K562 (cell line): Measurements from ENCODE around the gene HRAS. TPM values are rescaled to one million over a fixed set of nuclear protein-coding genes. Genes with fewer than 3 reads are reported as not detected.

Source experiments
- ATAC-seq: fragments of 200-7000 bp; cut with Tn5 transposase; 3 replicates; pipeline ENCODE4 v1.9.1; 2020; ENCODE audit warnings: moderate library complexity
- BruUV-seq: library from RNA; stranded (reverse); fragments of 400-500 nt; replicated peaks from 2 replicates; lab custom pipeline; 2021; lab: Mats Ljungman, UMichigan
- CTCF ChIA-PET: fragments of 300-600 bp; formaldehyde crosslinking; extraction: SDS; loops from one replicate; lab custom pipeline; 2021; ENCODE audit warnings: low intra/inter-chr PET ratio; lab: Yijun Ruan, JAX
- POLR2A ChIA-PET: fragments of 300-600, 350-650 bp; sonication (Branson Sonifier 250); formaldehyde crosslinking; extraction: SDS; loops from one replicate; lab custom pipeline; 2021; ENCODE audit warnings: antibody characterized with exemption, inconsistent platforms; lab: Yijun Ruan, JAX
- DNase-seq, 4 experiments: peaks; one replicate each; pipeline versions ENCODE4 v3.0.0 to v3.0.0-alpha.2; 2011 to 2018; ENCODE audit warnings: low spot score in 3 of 4, mixed read lengths in 3 of 4; ENCODE audit errors: extremely low read depth in 1 of 4
- FAIRE-seq: peaks from 2 replicates; lab custom pipeline; 2011; peaks lifted over from hg19 to GRCh38; lab: Jason Lieb, UNC
- H2AFZ ChIP-seq: 2 replicates; pipeline ENCODE4 v1.6.0; 2011; ENCODE audit warnings: low read depth, low read length, control low read depth, inconsistent platforms
- H3K27ac ChIP-seq: fragments of 200-600 bp; 3 replicates; pipeline ENCODE4 v1.8.0; 2011; ENCODE audit warnings: low read depth, mild to moderate bottlenecking, control low read depth, inconsistent platforms, low read length, moderate library complexity, mixed read lengths; ENCODE audit errors: extremely low read depth
- H3K27me3 ChIP-seq, 2 experiments: fragments of 300-600 bp in 1 of 2; 2 replicates in 1 of 2; 3 replicates in 1 of 2; pipeline versions ENCODE4 v1.6.0 to v1.8.0; 2011; ENCODE audit warnings: inconsistent platforms in 2 of 2, low read length in 2 of 2, mild to moderate bottlenecking in 1 of 2, mixed read lengths in 1 of 2, moderate library complexity in 1 of 2; ENCODE audit not compliant: control insufficient read depth in 2 of 2, insufficient read depth in 2 of 2
- H3K36me3 ChIP-seq: fragments of 300-600 bp; 3 replicates; pipeline ENCODE4 v1.8.0; 2011; ENCODE audit warnings: mild to moderate bottlenecking, low read length, inconsistent platforms; ENCODE audit not compliant: control insufficient read depth, insufficient read depth
- H3K4me1 ChIP-seq, 2 experiments: fragments of 200-600 bp in 1 of 2; replicated peaks in 1 of 2; 2 replicates in 1 of 2; 3 replicates in 1 of 2; pipeline versions ENCODE4 v1.5.1 to v1.8.0; 2011; ENCODE audit warnings: inconsistent platforms in 2 of 2, low read length in 2 of 2, mild to moderate bottlenecking in 1 of 2, mixed read lengths in 1 of 2, moderate library complexity in 1 of 2; ENCODE audit not compliant: control insufficient read depth in 2 of 2, insufficient read depth in 2 of 2
- H3K4me2 ChIP-seq: 2 replicates; pipeline ENCODE4 v1.6.1; 2011; ENCODE audit warnings: low read length, control low read depth, inconsistent platforms, mixed read lengths; ENCODE audit not compliant: insufficient read depth
- H3K4me3 ChIP-seq: fragments of 200-600 bp; sonication (generic), shearing (Covaris generic); 2 replicates; pipeline ENCODE4 v1.5.1; 2016; ENCODE audit warnings: control low read depth, inconsistent platforms
- H3K79me2 ChIP-seq: fragments of 200-600 bp; 3 replicates; pipeline ENCODE4 v1.8.0; 2011; ENCODE audit warnings: low read length, inconsistent platforms; ENCODE audit not compliant: control insufficient read depth, insufficient read depth
- H3K9ac ChIP-seq, 2 experiments: 2 replicates each; pipeline versions ENCODE4 v1.6.0 to v1.6.1; 2011; ENCODE audit warnings: low read depth in 2 of 2, low read length in 2 of 2, control low read depth in 1 of 2, inconsistent platforms in 1 of 2, mild to moderate bottlenecking in 1 of 2, mixed read lengths in 1 of 2; ENCODE audit not compliant: insufficient read depth in 1 of 2
- H3K9me1 ChIP-seq: one replicate; pipeline ENCODE4 v1.6.0; 2011; ENCODE audit warnings: inconsistent platforms, mild to moderate bottlenecking, low read length, moderate library complexity; ENCODE audit not compliant: control insufficient read depth, insufficient read depth
- H3K9me3 ChIP-seq: replicated peaks from 2 replicates; pipeline ENCODE4 v1.5.1; 2011; ENCODE audit warnings: low read depth, low read length, inconsistent platforms; ENCODE audit not compliant: control insufficient read depth, insufficient read depth
- H4K20me1 ChIP-seq: replicated peaks from 2 replicates; pipeline ENCODE4 v1.6.1; 2011; ENCODE audit warnings: low read length, inconsistent platforms, mixed read lengths; ENCODE audit not compliant: control insufficient read depth, insufficient read depth
- RBFOX2 ChIP-seq: fragments of 200-400 bp; formaldehyde crosslinking; IDR thresholded peaks from 2 replicates; pipeline ENCODE4 v1.6.1; 2017; ENCODE audit warnings: low read depth, mild to moderate bottlenecking, low read length, moderate library complexity
- WGBS: fragments of 100-300 bp; shearing (Covaris generic); methylation state at CpG from one replicate; pipeline ENCODE4 v1.1.6; 2016; ENCODE audit warnings: low coverage, mixed read lengths; ENCODE audit not compliant: insufficient coverage; ENCODE audit errors: missing lambda C conversion rate; 5-methylcytosine and 5-hydroxymethylcytosine counted together
- in situ Hi-C: fragments of 300-500 bp; cut with MboI; formaldehyde crosslinking; loops from 4 replicates; pipeline ENCODE4 v1.15.0; 2018; ENCODE audit warnings: inconsistent platforms, mixed read lengths
- intact Hi-C: fragments of 100-400 bp; cut with micrococcal nuclease; formaldehyde crosslinking; loops from 2 replicates; pipeline ENCODE4 v1.14.2; 2022
- polyA plus RNA-seq, 8 experiments: library from polyadenylated mRNA; depleted of rRNA in 4 of 8; stranded (reverse) in 5 of 8; unstranded in 3 of 8; fragments of >200 nt; fragmentation: Nextera tagmentation in 2 of 8; fragmentation: Illumina TruSeq in 1 of 8; extraction: Ambion mirVana in 2 of 8; extraction: Trizol in 1 of 8; gene quantifications; 2 replicates each; pipeline versions ENCODE4 v1.2.1 to v1.2.3, GENCODE V29; 2011 to 2014; ENCODE audit warnings: inconsistent platforms in 1 of 8, missing spikeins in 1 of 8
- total RNA-seq, 7 experiments: library from RNA; depleted of rRNA in 6 of 7; stranded (reverse); fragments of >200 nt in 6 of 7; fragmentation: Illumina TruSeq in 2 of 7; extraction: Trizol in 2 of 7; gene quantifications; 2 replicates each; pipeline versions ENCODE4 v1.2.1 to v1.2.3, GENCODE V29; 2011 to 2021; ENCODE audit warnings: low replicate concordance in 1 of 7
- TF ChIP-seq, protein P1 (sequence below): sonication (generic); formaldehyde crosslinking; IDR thresholded peaks from 2 replicates; pipeline ENCODE4 v1.8.0; 2022; ENCODE audit warnings: missing genetic modification reagents, mild to moderate bottlenecking, borderline replicate concordance

The HRAS gene
- total and polyA plus RNA-seq, 9 of the 15 experiments (the other 6 are each of a cell fraction or from before 2014, with no cell fraction given): 2.8 to 73.5 (median 29.6) TPM

DNA sequence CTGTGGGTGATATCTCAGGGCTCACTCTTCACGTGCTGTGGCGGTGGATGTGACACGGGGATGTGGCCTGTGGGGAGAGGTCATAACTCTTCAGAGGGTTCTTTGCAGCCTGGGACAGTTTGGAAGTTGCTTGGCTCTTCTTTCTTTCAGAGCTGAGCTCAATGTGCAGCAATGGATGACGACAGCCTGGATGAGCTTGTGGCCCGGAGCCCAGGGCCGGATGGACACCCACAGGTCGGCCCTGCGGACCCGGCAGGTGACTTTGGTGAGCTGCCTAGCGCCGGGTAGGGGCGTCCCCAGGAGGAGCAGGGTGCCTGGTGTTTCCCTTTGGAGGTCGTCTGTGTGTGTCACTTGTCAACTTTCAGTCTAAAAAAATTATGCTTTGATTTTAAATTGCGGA is 46.0 kb upstream of the HRAS start:
- H3K4me2 ChIP-seq: no peak overlapping the region
- DNase-seq: no peak
- BruUV-seq: no TSS peak
- peaks cover 48% of the 10 kb centered on the region for H4K20me1 ChIP-seq
- H3K79me2 ChIP-seq: peaks cover 82% of the 10 kb centered on the region
- CTCF ChIA-PET: no interaction called here
- peaks cover 20% of the 10 kb centered on the region for H3K9me1 ChIP-seq
- no peak overlapping the region for H3K4me3 ChIP-seq
- H3K36me3 ChIP-seq: peaks cover 76% of the 10 kb centered on the region; the same call in 2 of the 3 replicates
- ATAC-seq: no peak
- peak overlapping the region in 1 of 2 experiments; percentile 67; a peak in 1 of 4 replicates for H3K9ac ChIP-seq
- no peak overlapping the region for H3K27ac ChIP-seq
- TF ChIP-seq, protein P1, sequence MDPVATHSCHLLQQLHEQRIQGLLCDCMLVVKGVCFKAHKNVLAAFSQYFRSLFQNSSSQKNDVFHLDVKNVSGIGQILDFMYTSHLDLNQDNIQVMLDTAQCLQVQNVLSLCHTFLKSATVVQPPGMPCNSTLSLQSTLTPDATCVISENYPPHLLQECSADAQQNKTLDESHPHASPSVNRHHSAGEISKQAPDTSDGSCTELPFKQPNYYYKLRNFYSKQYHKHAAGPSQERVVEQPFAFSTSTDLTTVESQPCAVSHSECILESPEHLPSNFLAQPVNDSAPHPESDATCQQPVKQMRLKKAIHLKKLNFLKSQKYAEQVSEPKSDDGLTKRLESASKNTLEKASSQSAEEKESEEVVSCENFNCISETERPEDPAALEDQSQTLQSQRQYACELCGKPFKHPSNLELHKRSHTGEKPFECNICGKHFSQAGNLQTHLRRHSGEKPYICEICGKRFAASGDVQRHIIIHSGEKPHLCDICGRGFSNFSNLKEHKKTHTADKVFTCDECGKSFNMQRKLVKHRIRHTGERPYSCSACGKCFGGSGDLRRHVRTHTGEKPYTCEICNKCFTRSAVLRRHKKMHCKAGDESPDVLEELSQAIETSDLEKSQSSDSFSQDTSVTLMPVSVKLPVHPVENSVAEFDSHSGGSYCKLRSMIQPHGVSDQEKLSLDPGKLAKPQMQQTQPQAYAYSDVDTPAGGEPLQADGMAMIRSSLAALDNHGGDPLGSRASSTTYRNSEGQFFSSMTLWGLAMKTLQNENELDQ: no peak
- peak; percentile 16; the same call in 1 of the 2 replicates for TF ChIP-seq RBFOX2
- WGBS: 88% methylated on average over 6 of the region's 14 CpGs
- no peak for FAIRE-seq
- H2AFZ ChIP-seq: no peak overlapping the region
- intact Hi-C loops (no loop called here), in situ Hi-C loops (no loop called here)
- POLR2A ChIA-PET: interaction anchor here (1.0 kb wide), 1 partner anchor 27 kb away, joined by 3 read pairs; no protein-coding TSS in a partner anchor
- no peaks in the 10 kb centered on the region for H3K27me3 ChIP-seq
- H3K9me3 ChIP-seq: no peaks in the 10 kb centered on the region
- H3K4me1 ChIP-seq: peaks cover 32 to 49% of the 10 kb centered on the region in 2 experiments
